ENCODE results near the gene FEN1.

DNA sequence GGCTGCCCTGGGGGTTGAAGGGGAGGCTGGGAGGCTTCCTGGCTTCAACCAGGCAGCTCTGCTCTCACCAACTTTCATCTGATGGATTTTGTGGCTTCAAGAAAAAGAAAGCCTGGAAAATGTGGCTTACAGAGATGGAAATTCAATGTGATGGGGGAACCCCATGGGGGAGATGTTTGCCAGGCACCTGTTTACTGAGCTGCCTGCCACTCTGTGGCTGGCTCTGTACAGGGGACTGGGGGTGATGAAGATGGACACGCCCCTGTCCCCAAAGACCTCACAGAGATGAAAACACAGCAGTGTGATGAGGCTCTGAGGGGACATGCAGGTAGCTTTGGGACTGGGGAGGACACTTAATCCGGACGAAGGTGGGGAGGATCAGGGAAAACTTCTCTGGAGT, 10.4 kb upstream of the FEN1 start:
- no peak for TF ChIP-seq POLR2A (IDR thresholded peaks at IDR 0.05)
- TF ChIP-seq, protein P1, sequence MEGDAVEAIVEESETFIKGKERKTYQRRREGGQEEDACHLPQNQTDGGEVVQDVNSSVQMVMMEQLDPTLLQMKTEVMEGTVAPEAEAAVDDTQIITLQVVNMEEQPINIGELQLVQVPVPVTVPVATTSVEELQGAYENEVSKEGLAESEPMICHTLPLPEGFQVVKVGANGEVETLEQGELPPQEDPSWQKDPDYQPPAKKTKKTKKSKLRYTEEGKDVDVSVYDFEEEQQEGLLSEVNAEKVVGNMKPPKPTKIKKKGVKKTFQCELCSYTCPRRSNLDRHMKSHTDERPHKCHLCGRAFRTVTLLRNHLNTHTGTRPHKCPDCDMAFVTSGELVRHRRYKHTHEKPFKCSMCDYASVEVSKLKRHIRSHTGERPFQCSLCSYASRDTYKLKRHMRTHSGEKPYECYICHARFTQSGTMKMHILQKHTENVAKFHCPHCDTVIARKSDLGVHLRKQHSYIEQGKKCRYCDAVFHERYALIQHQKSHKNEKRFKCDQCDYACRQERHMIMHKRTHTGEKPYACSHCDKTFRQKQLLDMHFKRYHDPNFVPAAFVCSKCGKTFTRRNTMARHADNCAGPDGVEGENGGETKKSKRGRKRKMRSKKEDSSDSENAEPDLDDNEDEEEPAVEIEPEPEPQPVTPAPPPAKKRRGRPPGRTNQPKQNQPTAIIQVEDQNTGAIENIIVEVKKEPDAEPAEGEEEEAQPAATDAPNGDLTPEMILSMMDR (IDR thresholded peaks at IDR 0.05): no peak

Measured in upper lobe of left lung (tissue), 4 donors.